ENCODE data around the gene ITIH1.
A peak's percentile ranks its signal among the peaks of the same experiment; 100 is the strongest.
"Not testable (repeated sequence)": the region's sequence is repeated elsewhere in the genome, so short reads cannot be mapped to it uniquely, and the experiment has no call there.

The ITIH1 gene

DNA sequence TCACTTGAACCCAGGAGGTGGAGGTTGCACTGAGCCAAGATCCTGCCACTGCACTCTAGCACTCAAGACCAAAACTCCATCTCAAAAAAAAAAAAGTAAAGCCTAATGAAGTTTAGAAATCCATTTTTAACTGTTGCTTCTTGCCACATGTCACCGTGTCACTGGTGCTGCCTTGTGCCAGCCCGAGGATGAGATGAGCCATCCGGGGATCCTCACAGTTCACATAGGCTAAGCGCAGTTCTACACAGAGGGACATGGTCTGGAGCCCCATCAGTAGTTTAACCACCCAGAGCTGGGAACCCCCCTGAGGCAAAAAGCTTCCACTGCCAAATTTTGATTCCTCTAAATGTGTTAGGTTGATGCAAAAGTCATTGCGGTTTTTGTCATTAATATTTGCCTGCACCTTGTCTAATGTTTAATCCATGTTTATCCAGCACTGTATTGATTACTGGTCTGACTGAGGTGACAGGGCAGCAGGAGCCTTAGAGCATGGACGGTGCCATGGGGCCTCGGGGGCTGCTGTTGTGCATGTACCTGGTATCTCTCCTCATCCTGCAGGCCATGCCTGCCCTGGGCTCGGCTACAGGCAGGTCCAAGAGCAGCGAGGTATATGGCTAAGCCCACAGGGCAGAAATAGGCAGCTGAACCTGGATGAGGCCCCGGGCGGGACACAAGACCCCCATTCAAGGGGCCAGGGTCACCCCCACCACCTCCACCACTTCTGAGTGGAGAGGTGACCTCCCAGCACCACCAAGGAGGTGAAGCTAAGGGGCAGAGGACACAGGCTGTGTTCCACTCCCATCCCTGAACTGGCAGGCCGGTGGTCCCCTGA lies at the start of gene ITIH1:
TSS of gene ITIH1 (plus strand) at position 473 of the 832 bp plus-strand sequence. CDS start at position 490, 17 bp downstream.
- no peak for DNase-seq (ENCODE audit: low read depth, low spot score)

DNA sequence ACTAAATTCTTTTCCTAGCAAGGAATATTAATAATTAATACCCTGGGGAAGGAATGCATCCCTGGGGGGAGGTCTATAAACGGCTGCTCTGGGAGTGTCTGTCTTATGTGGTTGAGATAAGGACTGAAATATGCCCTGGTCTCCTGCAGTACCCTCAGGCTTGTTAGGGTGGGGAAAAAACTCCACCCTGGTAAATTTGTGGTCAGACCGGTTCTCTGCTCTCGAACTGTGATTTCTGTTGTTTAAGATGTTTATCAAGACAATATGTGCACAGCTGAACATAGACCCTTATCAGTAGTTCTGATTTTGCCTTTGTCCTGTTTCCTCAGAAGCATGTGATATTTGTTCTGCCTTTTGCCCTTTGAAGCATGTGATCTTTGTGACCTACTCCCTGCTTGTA lies 48.6 kb upstream of the ITIH1 start:
- DNase-seq (ENCODE audit: low read depth, low spot score), result not testable (repeated sequence)

DNA sequence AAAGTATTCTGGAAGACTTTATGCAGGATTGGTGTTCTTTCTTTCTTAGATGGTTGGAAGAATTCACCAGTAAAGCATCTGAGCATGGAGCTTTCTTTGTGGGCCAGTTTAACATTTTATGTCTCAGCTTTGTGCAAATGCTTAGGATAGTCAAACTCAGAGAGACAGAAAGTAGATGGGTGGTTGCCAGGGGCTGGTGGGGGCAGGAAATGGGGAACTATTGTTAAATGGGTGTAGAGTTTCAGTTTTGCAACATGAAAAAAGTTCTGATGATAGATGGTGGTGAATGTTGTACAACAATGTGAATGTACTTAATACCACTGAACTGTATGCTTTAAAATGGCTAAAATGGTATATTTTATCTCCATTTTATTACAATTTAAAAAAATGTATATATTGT lies 46.7 kb upstream of the ITIH1 start:
- DNase-seq (ENCODE audit: low read depth, low spot score), result no peak

DNA sequence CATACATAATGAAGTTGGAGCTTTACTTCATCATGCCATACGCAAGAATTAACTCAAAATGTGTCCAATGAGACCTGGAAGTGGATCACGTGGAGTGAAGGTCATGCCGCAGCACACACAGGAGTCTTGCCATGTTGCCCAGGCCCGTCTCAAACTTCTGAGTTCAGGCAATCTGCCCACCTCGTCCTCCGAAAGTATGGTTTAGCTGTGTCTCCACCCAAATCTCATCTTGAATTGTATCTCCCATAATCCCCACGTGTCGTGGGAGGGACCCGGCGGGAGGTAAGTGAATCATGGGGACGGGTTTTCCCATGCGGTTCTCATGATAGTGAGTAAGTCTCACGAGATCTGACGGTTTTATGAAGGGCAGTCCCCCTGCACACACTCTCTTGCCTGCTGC lies 45.8 kb upstream of the ITIH1 start:
- DNase-seq (ENCODE audit: low read depth, low spot score), result no peak

- DNase-seq (ENCODE audit: low read depth, low spot score), result no peak
Measured at GRCh38 chr3:52733256-52733891, 44.0 kb upstream of the ITIH1 start.

DNA sequence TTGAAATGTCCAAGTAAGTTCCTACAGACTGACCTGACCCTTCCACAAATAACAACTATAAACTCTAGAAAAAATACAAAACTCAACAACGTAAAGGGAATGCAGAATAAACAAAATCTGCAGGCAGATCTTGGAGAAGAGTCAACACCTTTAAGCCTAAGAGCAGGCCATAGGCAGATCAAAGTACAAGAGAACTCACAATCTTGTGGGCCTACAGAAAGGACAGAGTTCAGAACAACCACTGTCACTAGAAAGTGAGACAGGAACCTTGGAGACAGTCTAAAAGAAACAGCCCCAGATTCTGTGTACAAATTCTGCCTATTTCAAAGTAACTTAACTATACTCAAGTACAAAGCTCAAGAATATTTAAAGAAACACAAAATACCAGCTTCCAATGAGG lies 37.7 kb upstream of the ITIH1 start:
- DNase-seq (ENCODE audit: low read depth, low spot score), result no peak

DNA sequence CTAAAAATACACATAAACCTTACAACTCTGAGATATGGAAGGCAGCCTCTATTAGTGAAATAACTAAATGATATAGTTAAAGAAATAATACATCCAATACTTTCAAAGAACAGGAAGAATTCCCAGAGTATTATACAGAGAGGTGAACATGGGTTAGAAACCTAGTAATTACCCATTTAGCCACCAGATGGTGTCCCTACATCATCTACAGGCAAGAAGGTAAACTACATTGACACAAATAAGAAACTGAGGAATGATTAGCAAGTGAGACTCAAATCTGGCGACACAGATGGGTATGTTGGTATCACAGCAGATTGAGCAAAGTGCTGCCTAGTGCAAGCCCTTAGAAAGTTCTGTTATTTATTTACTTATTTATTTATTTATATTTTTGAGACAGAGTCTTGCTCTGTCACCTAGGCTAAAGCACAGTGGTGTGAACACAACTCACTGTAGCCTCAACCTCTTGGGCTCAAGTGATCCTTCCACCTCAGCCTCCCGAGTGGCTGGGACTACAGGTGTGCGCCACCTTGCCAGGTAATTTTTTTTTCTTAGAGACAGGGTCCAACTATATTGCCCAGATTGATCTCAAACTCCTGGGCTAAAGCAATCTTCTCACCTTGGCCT lies 34.9 kb upstream of the ITIH1 start:
- peak; percentile 9 for DNase-seq (ENCODE audit: low read depth, low spot score)

DNA sequence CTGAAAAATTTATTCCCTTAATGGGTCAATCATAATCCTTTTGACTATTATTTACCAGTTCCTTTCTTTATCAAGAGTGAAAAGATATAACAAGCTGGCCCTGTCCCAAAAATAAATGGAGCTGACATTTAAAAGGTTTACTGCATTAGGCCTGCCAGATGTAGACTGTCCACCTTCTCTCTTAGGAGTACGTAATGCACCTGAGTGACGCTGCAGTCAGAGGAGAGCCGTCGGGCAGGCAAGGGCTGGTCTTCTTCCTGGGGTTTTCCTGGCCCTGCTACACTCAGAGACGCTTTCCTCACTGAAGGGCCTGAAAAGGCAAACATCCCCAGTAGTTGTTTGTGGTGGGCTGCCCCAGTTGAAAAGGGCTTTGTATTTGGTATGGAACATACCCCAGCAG lies 34.2 kb upstream of the ITIH1 start:
- DNase-seq (ENCODE audit: low read depth, low spot score), result no peak

DNA sequence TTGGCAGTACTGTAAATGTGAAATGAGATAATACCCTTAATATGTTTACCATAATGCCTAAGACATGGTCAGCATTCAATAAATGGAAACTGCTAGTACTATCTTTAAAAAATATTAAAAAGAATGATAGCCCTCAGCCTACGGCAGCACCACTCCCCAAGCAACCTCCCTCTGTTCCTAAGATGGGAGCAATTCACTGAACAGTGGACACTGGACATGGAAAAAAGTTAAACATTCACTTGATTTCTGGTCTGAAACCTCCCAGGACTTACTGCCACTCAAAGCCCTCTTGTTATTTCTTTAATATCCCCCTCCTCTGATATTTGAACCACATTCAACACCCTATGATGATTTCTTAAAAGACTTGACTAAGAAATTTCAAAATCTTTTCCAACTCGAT lies 33.7 kb upstream of the ITIH1 start:
- no peak for DNase-seq (ENCODE audit: low read depth, low spot score)

DNA sequence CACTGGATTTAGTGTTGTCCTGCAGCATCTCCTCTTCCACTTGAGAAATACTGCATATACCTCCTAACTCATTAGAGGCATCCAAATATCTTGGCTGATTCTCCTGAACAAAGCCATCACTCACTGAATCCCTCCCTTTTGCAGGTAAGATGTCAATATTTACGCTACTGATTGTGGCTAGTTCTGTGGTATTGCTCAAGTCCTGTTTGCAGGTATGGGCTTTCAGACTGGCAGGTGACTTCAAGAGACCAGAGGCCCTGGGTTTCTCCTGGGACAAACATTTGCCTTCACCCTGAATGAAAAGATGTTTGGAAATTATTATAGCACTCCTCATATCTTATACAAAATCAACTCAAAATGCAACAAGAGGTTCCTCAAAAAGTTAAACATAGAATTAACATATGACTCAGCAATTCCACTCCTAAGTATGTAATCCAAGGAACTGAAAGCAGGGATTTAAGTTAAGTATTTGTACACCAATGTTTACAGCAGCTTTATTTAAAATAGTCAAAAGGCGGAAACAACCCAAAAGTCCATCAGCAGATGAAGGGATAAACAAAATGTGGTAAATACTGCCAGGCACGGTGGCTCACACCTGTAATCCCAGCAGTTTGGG lies 25.2 kb upstream of the ITIH1 start:
- no peak for DNase-seq (ENCODE audit: low read depth, low spot score)

GRCh38 chr3:52754373-52754772 lies 23.0 kb upstream of the ITIH1 start:
- no peak for DNase-seq (ENCODE audit: low read depth, low spot score)

- DNase-seq (ENCODE audit: low read depth, low spot score), result no peak
Measured at GRCh38 chr3:52756141-52756540, 21.3 kb upstream of the ITIH1 start.

GRCh38 chr3:52763466-52763865 lies 13.9 kb upstream of the ITIH1 start:
- no peak for DNase-seq (ENCODE audit: low read depth, low spot score)

GRCh38 chr3:52769786-52770455 lies 7.5 kb upstream of the ITIH1 start:
- DNase-seq (ENCODE audit: low read depth, low spot score), result no peak

DNA sequence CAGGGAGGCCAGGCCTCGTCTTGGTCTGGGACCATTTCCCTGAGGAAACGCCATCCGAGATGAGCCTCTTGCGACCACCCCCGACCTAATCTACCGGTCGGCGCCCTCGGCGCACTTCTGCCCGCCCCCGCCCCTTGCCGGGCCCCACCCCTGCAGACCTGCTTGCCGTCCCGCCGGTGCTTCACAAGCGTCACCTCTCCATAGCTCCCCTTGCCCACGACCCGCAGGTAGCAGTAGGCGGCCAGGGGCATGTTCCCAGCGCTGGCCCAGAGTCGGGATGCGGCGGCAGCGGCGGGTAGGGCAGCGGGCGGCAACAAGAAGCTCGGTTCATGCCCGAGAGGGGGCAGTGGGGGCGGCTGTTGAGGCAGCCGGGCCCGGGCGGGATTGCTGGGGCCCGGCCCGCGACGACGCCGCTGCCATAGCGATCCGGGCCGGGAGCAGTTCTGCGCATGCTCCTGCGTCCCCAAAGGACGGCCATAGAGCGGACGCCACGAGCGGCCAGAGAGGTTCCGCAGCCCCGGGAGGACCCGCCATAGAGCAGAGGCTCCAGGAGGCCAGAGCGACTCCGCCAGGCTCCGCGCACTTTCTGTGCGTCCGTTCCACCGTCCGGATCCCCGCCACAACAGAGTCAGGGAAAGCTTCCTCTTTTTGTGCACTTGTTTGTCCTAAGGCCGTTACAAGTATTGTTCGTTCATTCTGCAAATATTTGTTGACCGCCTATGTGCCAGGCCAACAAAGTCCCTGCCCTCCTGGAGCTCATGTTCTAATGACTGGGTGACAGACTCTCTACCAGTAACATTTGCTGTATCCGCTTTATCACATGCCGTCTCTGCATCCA lies 6.7 kb upstream of the ITIH1 start, which contains the start of gene NEK4:
TSS of gene NEK4 (minus strand) at position 445 of the 838 bp plus-strand sequence. CDS start at position 251, 194 bp downstream.
- DNase-seq (ENCODE audit: low read depth, low spot score), result peak; percentile 61

DNA sequence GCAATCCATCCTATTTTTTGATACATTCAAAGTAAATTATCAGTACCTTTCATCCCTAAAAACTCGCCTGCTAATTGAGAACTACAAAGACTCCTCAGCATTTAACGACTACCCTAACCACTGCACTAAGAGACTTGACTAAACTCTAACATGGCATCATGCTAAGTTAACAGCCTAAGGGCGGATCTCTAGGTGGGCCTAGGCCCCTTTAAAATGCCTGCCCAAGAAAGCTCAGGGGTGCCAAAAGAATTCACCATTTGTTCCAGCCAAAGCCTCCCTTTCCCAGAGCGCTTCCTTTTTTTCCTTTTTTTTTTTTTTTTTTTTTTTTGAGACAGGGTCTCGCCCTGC lies 6.1 kb upstream of the ITIH1 start:
- DNase-seq (ENCODE audit: low read depth, low spot score), result no peak

DNA sequence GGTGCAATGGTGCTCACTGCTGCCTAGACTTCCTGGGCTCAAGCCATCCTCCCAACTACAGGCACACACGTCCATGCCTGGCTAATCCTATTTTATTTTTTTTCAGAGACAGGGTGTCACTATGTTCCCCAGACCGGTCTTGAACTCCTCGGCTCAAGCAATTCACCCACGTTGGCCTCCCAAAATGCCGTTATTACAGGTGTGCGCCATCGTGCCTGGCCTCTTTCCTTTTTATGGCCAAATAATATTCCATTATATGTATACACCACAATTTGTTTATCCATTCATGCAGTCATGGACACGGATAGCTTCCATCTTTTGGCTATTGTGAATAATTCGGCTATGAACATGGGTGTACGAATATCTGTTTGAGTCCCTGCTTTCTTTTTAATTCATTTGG lies 5.7 kb upstream of the ITIH1 start:
- no peak for DNase-seq (ENCODE audit: low read depth, low spot score)

- no peak for DNase-seq (ENCODE audit: low read depth, low spot score)
Measured at GRCh38 chr3:52773361-52774065, 3.9 kb upstream of the ITIH1 start.

- DNase-seq (ENCODE audit: low read depth, low spot score), result no peak
Measured at GRCh38 chr3:52774066-52774713, 3.2 kb upstream of the ITIH1 start.
